Activated naive CD4-positive, alpha-beta T cell treated with anti-CD3 and anti-CD28 coated beads, Interleukin-2, amount 50 U/mL, for 72 hours (primary cell): ENCODE measurements around the gene OSBPL1A. TPM values are rescaled to one million over a fixed set of nuclear protein-coding genes. Genes with fewer than 3 reads are reported as not detected.

Experiments
- ATAC-seq, 2 donors: fragments of 150-1000 bp; cut with Tn5 transposase; 2 replicates each; pipeline ENCODE4 v1.10.0; 2021; ENCODE audit warnings: mild to moderate bottlenecking in 2 of 2, moderate library complexity in 2 of 2
- DNase-seq, 2 donors: peaks; one replicate each; pipeline ENCODE4 v3.0.0; 2021 to 2022; ENCODE audit warnings: low spot score in 2 of 2
- H3K27ac Mint-ChIP-seq, 2 donors: one replicate each; pipeline ENCODE4 v1.8.0; 2022; ENCODE audit warnings: mild to moderate bottlenecking in 2 of 2, mixed read lengths in 2 of 2
- H3K36me3 Mint-ChIP-seq, 2 donors: one replicate each; pipeline ENCODE4 v1.8.0; 2022; ENCODE audit warnings: mixed read lengths in 2 of 2
- H3K9me3 Mint-ChIP-seq, 2 donors: one replicate each; pipeline ENCODE4 v1.8.0; 2022; ENCODE audit warnings: mixed read lengths in 2 of 2
- total RNA-seq, 2 donors: library from RNA; stranded (reverse); gene quantifications; one replicate each; pipeline ENCODE4 v1.2.3, GENCODE V29; 2022

Gene OSBPL1A
- total RNA-seq, 2 donors from 2014 or later: 2.3 to 5.4 TPM

DNA sequence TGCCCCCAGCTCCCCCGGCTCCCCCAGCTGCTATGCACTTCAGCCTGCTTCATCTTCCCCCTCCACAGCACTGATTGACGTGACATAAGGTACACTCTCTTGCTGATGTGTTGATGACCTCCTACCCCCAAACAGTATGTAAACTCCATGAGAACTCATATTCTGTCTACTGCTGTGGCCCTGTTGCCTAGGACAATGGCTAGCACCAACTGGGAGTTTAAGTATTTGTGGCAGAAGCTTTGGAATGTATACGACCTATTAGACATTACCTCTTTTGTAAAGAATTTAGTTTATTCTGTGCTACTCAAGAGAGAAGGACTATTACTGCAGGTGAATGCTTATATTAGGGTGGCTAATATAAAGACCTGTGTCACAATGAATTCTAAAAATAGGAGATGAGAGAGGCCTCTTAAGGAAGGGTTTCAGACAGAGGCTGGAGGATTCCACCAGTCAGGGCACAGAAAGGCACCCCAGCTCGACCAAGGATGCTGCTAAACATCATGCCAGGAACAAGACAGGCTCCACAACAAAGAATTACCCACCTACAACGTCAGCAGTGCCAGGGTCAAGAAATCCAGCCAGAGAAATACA, 198.2 kb downstream of the OSBPL1A start:
- Mint-ChIP-seq H3K27ac (no peak overlapping the region), H3K9me3 (no peaks in the 10 kb centered on the region), H3K36me3 (no peaks in the 10 kb centered on the region)
- DNase-seq (no peak), ATAC-seq (no peak)

GRCh38 chr18:24198461-24198860, 199.2 kb downstream of the OSBPL1A start:
- H3K27ac Mint-ChIP-seq: no peak overlapping the region
- ATAC-seq: no peak
- DNase-seq: no peak
- no peaks in the 10 kb centered on the region for H3K9me3 Mint-ChIP-seq
- H3K36me3 Mint-ChIP-seq: no peaks in the 10 kb centered on the region

- no peaks in the 10 kb centered on the region for H3K36me3 Mint-ChIP-seq
- no peak overlapping the region for H3K27ac Mint-ChIP-seq
- ATAC-seq: no peak
- no peak for DNase-seq
- no peaks in the 10 kb centered on the region for H3K9me3 Mint-ChIP-seq
Measured at GRCh38 chr18:24197412-24197811, 200.2 kb downstream of the OSBPL1A start.

GRCh38 chr18:24196764-24197163, 200.9 kb downstream of the OSBPL1A start:
- ATAC-seq (no peak), DNase-seq (no peak)
- Mint-ChIP-seq H3K27ac (no peak overlapping the region), H3K36me3 (no peaks in the 10 kb centered on the region), H3K9me3 (no peaks in the 10 kb centered on the region)

DNA sequence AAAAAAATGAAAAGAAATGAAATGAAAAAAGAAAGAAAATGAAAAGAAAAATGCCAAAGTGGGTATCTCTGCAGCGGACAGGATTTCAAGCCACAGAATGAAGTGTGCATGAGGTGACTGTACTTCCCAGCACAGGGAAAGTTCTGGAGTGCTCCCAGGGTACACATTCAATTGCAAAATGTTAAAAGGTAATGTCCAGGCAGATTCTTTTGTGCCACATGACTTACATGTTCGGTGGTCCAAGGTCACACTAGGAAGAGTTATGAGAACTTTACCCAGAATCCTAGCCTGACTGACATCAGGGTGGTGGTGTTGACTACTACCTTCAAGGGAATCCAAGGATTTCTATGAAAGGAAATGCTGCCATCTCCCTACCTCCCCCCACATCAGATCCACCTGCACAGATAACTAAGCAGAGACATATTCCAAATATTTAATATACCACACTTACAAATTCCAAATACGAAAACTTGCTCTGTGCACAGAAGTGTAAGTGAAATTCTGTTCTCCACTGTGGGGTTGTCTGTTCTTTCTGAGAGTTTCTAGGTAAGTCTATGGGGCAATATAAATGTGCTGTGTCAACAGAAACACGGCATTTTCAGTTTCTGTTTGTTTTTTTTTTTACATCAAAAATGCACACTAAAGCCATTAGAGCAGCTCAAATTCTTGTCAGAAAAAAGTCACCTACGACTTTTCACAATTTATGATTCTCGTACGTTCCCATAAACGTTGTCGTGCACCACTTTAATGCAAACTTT, 202.1 kb downstream of the OSBPL1A start:
- H3K36me3 Mint-ChIP-seq: no peaks in the 10 kb centered on the region
- ATAC-seq (no peak), DNase-seq (no peak)
- no peaks in the 10 kb centered on the region for H3K9me3 Mint-ChIP-seq
- H3K27ac Mint-ChIP-seq: no peak overlapping the region

GRCh38 chr18:24190590-24190989, 207.0 kb downstream of the OSBPL1A start:
- DNase-seq (no peak), ATAC-seq (no peak)
- no peak overlapping the region for H3K27ac Mint-ChIP-seq
- H3K36me3 Mint-ChIP-seq: no peaks in the 10 kb centered on the region
- no peaks in the 10 kb centered on the region for H3K9me3 Mint-ChIP-seq

GRCh38 chr18:24189664-24190346, 207.8 kb downstream of the OSBPL1A start:
- no peaks in the 10 kb centered on the region for H3K9me3 Mint-ChIP-seq
- ATAC-seq: no peak

DNA sequence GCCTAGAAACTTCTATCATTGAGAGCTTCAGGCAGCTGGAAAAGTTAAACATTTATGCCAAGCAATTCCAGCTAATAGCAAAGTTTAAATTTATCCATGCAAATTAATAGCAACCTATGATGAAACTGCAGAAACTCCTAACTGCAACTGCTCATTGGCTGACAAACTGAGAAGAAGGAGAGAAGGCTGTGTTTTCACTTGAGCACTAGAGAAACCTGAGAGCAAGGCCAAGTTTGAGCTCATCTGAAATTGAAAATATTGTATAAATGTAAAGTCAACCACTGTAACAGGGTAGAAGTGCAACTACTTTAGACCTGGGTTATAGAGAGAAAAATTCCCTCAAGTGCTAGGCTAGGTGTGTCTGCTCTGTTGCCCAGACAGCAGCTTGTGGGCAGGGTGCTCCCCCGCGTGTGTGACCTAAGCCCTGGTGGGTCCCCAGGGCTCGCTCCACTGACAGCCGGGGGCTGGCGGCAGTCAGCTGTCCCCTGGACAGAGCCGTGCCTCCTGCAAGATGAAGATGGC, 208.6 kb downstream of the OSBPL1A start:
- ATAC-seq (no peak), DNase-seq (no peak)
- Mint-ChIP-seq H3K27ac (no peak overlapping the region), H3K36me3 (no peaks in the 10 kb centered on the region), H3K9me3 (no peaks in the 10 kb centered on the region)

More at GRCh38 chr18:24189664-24190346, 207.8 kb downstream of the OSBPL1A start:
- Mint-ChIP-seq H3K36me3 (no peaks in the 10 kb centered on the region), H3K27ac (no peak overlapping the region)
- no peak for DNase-seq

GRCh38 chr18:24188120-24188519, 209.5 kb downstream of the OSBPL1A start:
- no peak for ATAC-seq
- no peak overlapping the region for H3K27ac Mint-ChIP-seq
- no peaks in the 10 kb centered on the region for H3K36me3 Mint-ChIP-seq
- no peak for DNase-seq
- no peaks in the 10 kb centered on the region for H3K9me3 Mint-ChIP-seq

GRCh38 chr18:24187689-24188088, 209.9 kb downstream of the OSBPL1A start:
- ATAC-seq (no peak), DNase-seq (no peak)
- H3K36me3 Mint-ChIP-seq: no peaks in the 10 kb centered on the region
- no peak overlapping the region for H3K27ac Mint-ChIP-seq
- no peaks in the 10 kb centered on the region for H3K9me3 Mint-ChIP-seq

DNA sequence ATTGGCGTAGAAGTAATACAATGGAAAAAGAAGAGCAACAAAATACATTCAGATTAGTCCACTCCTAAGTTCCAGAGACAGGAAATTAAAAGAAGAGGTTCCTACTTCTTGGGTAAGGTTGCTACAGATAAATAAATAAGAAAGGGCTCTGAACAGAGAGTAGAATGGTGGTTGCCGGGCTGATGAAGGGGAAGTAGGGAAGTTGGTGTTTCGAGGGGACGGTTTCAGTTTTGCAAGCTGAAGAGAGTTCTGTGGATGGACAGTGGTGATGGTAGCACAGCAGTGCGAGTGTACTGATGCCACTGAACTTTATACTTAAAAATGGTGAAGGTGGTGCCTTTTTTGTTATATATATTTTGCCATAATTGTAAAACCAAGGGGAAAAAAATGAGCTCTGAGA, 210.6 kb downstream of the OSBPL1A start:
- no peak for ATAC-seq
- DNase-seq: no peak
- H3K27ac Mint-ChIP-seq: no peak overlapping the region
- no peaks in the 10 kb centered on the region for H3K9me3 Mint-ChIP-seq
- H3K36me3 Mint-ChIP-seq: no peaks in the 10 kb centered on the region

- H3K27ac Mint-ChIP-seq: no peak overlapping the region
- ATAC-seq (no peak), DNase-seq (no peak)
- no peaks in the 10 kb centered on the region for H3K36me3 Mint-ChIP-seq
- no peaks in the 10 kb centered on the region for H3K9me3 Mint-ChIP-seq
Measured at GRCh38 chr18:24185805-24186204, 211.8 kb downstream of the OSBPL1A start.

DNA sequence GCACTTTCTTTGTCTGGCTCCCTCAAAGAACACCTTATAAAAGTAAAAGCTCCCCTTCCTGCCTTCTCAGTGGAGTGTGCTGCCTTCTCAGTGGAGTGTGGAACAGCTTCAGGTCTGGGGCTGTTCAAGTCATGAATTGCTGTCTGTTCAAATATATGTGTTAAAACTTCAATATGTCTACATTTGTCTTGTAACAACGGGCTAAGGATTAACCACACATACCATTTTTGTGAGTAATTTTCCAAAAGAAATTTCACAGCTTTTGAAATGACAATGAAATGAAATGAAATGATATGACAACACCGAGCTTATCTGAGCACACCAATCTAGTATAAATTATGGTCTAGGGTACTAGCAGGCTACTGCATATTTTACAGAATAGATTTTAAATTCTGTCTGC, 215.8 kb downstream of the OSBPL1A start:
- no peak overlapping the region for H3K27ac Mint-ChIP-seq
- H3K36me3 Mint-ChIP-seq: no peaks in the 10 kb centered on the region
- no peaks in the 10 kb centered on the region for H3K9me3 Mint-ChIP-seq
- DNase-seq (no peak), ATAC-seq (peak in 1 of 2 donors; percentile 73)

DNA sequence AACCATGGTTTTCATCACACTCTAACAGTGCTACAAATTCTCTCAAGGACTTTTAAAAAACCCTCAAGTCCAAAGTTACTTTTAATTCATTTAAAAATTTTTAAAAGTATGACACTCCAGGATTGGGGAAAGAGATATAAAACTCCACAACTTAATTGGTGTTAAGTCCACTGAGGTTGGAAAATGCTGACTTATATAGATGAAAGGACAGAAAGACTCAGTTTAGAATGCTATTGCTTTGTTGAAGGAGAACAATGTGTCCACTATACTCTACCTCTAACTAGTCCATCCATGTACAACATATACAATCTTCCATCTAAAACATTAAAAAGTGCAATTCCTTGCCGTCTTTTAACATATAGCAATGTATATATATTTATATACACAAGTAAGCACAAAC, 217.6 kb downstream of the OSBPL1A start:
- no peak for DNase-seq
- ATAC-seq: no peak
- H3K27ac Mint-ChIP-seq: no peak overlapping the region
- no peaks in the 10 kb centered on the region for H3K9me3 Mint-ChIP-seq
- no peaks in the 10 kb centered on the region for H3K36me3 Mint-ChIP-seq

DNA sequence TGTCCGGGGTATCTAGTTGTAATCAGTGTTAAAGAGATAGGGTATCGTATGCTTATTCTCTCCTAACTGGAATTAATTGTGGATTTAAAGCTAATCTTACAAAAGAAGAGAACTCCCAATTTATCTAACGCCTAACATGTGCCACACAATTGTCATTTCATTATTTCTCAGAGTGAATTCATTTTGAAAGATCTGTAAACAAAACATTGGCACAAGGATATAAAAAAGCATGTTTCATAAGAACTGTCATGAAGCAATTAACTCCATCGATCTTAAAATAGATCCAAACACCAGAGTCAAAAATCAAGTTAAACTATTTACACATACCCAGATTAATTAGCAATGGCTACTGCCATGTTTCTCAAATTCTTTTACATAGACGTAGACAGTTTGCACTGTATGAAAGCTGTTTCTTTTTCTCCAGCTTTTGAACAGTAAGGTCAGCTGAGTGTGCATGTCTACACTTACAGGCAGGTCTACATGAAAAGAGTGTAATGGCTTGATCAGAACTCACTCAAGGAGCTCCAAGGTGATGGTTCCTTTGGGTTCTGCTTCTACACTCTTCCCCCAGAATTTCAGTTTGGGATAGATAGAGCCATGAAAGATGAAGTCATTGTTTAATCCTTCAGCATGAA, 220.0 kb downstream of the OSBPL1A start:
- H3K9me3 Mint-ChIP-seq: no peaks in the 10 kb centered on the region
- no peak for DNase-seq
- no peak overlapping the region for H3K27ac Mint-ChIP-seq
- no peaks in the 10 kb centered on the region for H3K36me3 Mint-ChIP-seq
- ATAC-seq: no peak

GRCh38 chr18:24176727-24177416, 220.8 kb downstream of the OSBPL1A start:
- Mint-ChIP-seq H3K36me3 (no peaks in the 10 kb centered on the region), H3K9me3 (no peaks in the 10 kb centered on the region), H3K27ac (no peak overlapping the region)
- ATAC-seq: peak in 1 of 2 donors; percentile 57
- peak in 1 of 2 donors; percentile 75 for DNase-seq
